HEK293 (cell line): ENCODE data around the gene BTBD6.
A peak's percentile ranks its signal among the peaks of the same experiment; 100 is the strongest.

Experiments
- CTCF ChIA-PET: fragments of 350-600 bp; formaldehyde crosslinking; extraction: SDS; loops from one replicate; lab custom pipeline; 2021; ENCODE audit warnings: antibody characterized with exemption; lab: Yijun Ruan, JAX
- POLR2A ChIA-PET: fragments of 300-600 bp; formaldehyde crosslinking; extraction: SDS; loops from one replicate; lab custom pipeline; 2020; ENCODE audit warnings: antibody characterized with exemption, inconsistent platforms; lab: Yijun Ruan, JAX
- H3K27ac ChIP-seq: fragments of 200-500 bp; sonication (Bioruptor generic); 2 replicates; pipeline ENCODE4 v1.5.1; 2014; ENCODE audit warnings: low read depth, low read length, control low read depth, inconsistent platforms; ENCODE audit errors: extremely low read depth
- H3K36me3 ChIP-seq, 2 experiments: fragments of 200-500 bp in 1 of 2; sonication (Bioruptor generic) in 1 of 2; 1 replicate in 1 of 2; 2 replicates in 1 of 2; pipeline ENCODE4 v1.5.1; 2014 to 2017; ENCODE audit warnings: inconsistent platforms in 2 of 2, low read length in 2 of 2; ENCODE audit not compliant: control insufficient read depth in 2 of 2, insufficient read depth in 1 of 2
- H3K4me1 ChIP-seq: fragments of 200-500 bp; sonication (Bioruptor generic); 2 replicates; pipeline ENCODE4 v1.5.1; 2014; ENCODE audit warnings: mild to moderate bottlenecking, low read length, inconsistent platforms; ENCODE audit not compliant: control insufficient read depth, insufficient read depth
- H3K4me3 ChIP-seq: 2 replicates; pipeline ENCODE4 v1.5.1; 2011; ENCODE audit warnings: low read depth, mild to moderate bottlenecking, control low read depth, low read length, moderate library complexity
- H3K9me3 ChIP-seq: fragments of 200-500 bp; sonication (Bioruptor generic); 2 replicates; pipeline ENCODE4 v1.5.1; 2014; ENCODE audit warnings: low read depth, low read length, inconsistent platforms; ENCODE audit not compliant: control insufficient read depth, insufficient read depth
- AEBP2 ChIP-seq: fragments of 450-650 bp; formaldehyde crosslinking; IDR thresholded peaks from 2 replicates; pipeline ENCODE4 v1.5.1; 2016; ENCODE audit warnings: missing biosample characterization, missing genetic modification characterization, borderline replicate concordance
- GLIS1 ChIP-seq: fragments of 450-650 bp; formaldehyde crosslinking; IDR thresholded peaks from 2 replicates; pipeline ENCODE4 v1.5.1; 2016; ENCODE audit warnings: missing biosample characterization, missing genetic modification characterization
- GLIS2 ChIP-seq: fragments of 450-650 bp; formaldehyde crosslinking; IDR thresholded peaks from 2 replicates; pipeline ENCODE4 v1.5.1; 2016; ENCODE audit warnings: missing biosample characterization, missing genetic modification characterization
- HOXA7 ChIP-seq: sonication (generic); formaldehyde crosslinking; IDR thresholded peaks from 2 replicates; pipeline ENCODE4 v1.8.1; 2022; ENCODE audit warnings: missing genetic modification reagents, borderline replicate concordance
- PATZ1 ChIP-seq: fragments of 450-650 bp; formaldehyde crosslinking; IDR thresholded peaks from 2 replicates; pipeline ENCODE4 v1.5.1; 2016; ENCODE audit warnings: missing biosample characterization, missing genetic modification characterization
- YY2 ChIP-seq: fragments of 450-650 bp; formaldehyde crosslinking; IDR thresholded peaks from 2 replicates; pipeline ENCODE4 v1.5.1; 2016; ENCODE audit warnings: missing biosample characterization, missing genetic modification characterization
- ZBTB48 ChIP-seq: fragments of 450-650 bp; formaldehyde crosslinking; IDR thresholded peaks from 2 replicates; pipeline ENCODE4 v1.5.1; 2016; ENCODE audit warnings: missing biosample characterization, missing genetic modification characterization
- ZIC2 ChIP-seq: fragments of 450-650 bp; formaldehyde crosslinking; IDR thresholded peaks from 2 replicates; pipeline ENCODE4 v1.5.1; 2016; ENCODE audit warnings: missing biosample characterization, missing genetic modification characterization
- ZNF10 ChIP-seq: fragments of 450-650 bp; formaldehyde crosslinking; IDR thresholded peaks from 2 replicates; pipeline ENCODE4 v1.5.1; 2017; ENCODE audit warnings: missing biosample characterization, missing genetic modification characterization
- ZNF140 ChIP-seq: fragments of 450-650 bp; formaldehyde crosslinking; IDR thresholded peaks from 2 replicates; pipeline ENCODE4 v1.5.1; 2016; ENCODE audit warnings: missing biosample characterization, missing genetic modification characterization
- ZNF174 ChIP-seq: fragments of 450-650 bp; formaldehyde crosslinking; IDR thresholded peaks from 2 replicates; pipeline ENCODE4 v1.5.0; 2017; ENCODE audit warnings: missing biosample characterization, mild to moderate bottlenecking, missing genetic modification characterization
- ZNF2 ChIP-seq: fragments of 450-650 bp; formaldehyde crosslinking; IDR thresholded peaks from 2 replicates; pipeline ENCODE4 v1.5.1; 2016; ENCODE audit warnings: missing biosample characterization, missing genetic modification characterization
- ZNF214 ChIP-seq: fragments of 450-650 bp; formaldehyde crosslinking; IDR thresholded peaks from 2 replicates; pipeline ENCODE4 v1.5.1; 2017; ENCODE audit warnings: missing biosample characterization, mild to moderate bottlenecking, missing genetic modification characterization, borderline replicate concordance
- ZNF239 ChIP-seq: fragments of 450-650 bp; formaldehyde crosslinking; IDR thresholded peaks from 2 replicates; pipeline ENCODE4 v1.5.1; 2016; ENCODE audit warnings: missing biosample characterization, missing genetic modification characterization
- ZNF24 ChIP-seq: fragments of 450-650 bp; formaldehyde crosslinking; IDR thresholded peaks from 2 replicates; pipeline ENCODE4 v1.5.1; 2016; ENCODE audit warnings: missing biosample characterization, missing genetic modification characterization
- ZNF280D ChIP-seq: fragments of 450-650 bp; formaldehyde crosslinking; IDR thresholded peaks from 2 replicates; pipeline ENCODE4 v1.5.1; 2016; ENCODE audit warnings: missing biosample characterization, missing genetic modification characterization
- ZNF366 ChIP-seq: fragments of 450-650 bp; formaldehyde crosslinking; conservative IDR thresholded peaks from 2 replicates; pipeline ENCODE4 v1.5.1; 2016; ENCODE audit warnings: missing biosample characterization, missing genetic modification characterization
- ZNF626 ChIP-seq: fragments of 450-650 bp; sonication (Bioruptor Pico); formaldehyde crosslinking; IDR thresholded peaks from 2 replicates; pipeline ENCODE4 v1.5.1; 2018; ENCODE audit warnings: missing biosample characterization, missing genetic modification characterization, inconsistent platforms
- ZNF639 ChIP-seq: fragments of 450-650 bp; formaldehyde crosslinking; IDR thresholded peaks from 2 replicates; pipeline ENCODE4 v1.5.1; 2016; ENCODE audit warnings: missing biosample characterization, missing genetic modification characterization
- ZNF677 ChIP-seq: fragments of 450-650 bp; IDR thresholded peaks from 2 replicates; pipeline ENCODE4 v1.5.0; 2018; ENCODE audit warnings: missing biosample characterization, mild to moderate bottlenecking, missing genetic modification characterization, moderate library complexity
- ZSCAN18 ChIP-seq: fragments of 450-650 bp; formaldehyde crosslinking; IDR thresholded peaks from 2 replicates; pipeline ENCODE4 v1.5.1; 2016; ENCODE audit warnings: missing biosample characterization, missing genetic modification characterization
- ZSCAN30 ChIP-seq: fragments of 450-650 bp; IDR thresholded peaks from 2 replicates; pipeline ENCODE4 v1.5.1; 2018; ENCODE audit warnings: missing biosample characterization, mild to moderate bottlenecking, missing genetic modification characterization, moderate library complexity

Gene BTBD6

GRCh38 chr14:105211758-105212089, 36.6 kb upstream of the BTBD6 start:
- H3K27ac ChIP-seq: no peak overlapping the region
- ChIA-PET CTCF (interaction anchor here (0.7 to 1.4 kb wide), 2 partner anchors 11 to 17 kb away, joined by 3 read pairs; no protein-coding TSS in a partner anchor), POLR2A (no interaction called here)
- TF ChIP-seq ZNF214: no peak
- no peak for TF ChIP-seq ZNF10
- TF ChIP-seq HOXA7 (CRISPR knock-in tag): no peak
- TF ChIP-seq ZNF626 (tag by site-specific recombination): no peak
- TF ChIP-seq ZNF2 (tag by site-specific recombination): no peak
- no peak for TF ChIP-seq ZNF639 (tag by site-specific recombination)
- TF ChIP-seq ZNF366: no peak
- TF ChIP-seq ZNF174: no peak
- TF ChIP-seq PATZ1 (tag by site-specific recombination): no peak
- H3K36me3 ChIP-seq: peaks cover 0 to 47% of the 10 kb centered on the region in 2 experiments; a peak in 1 of 3 replicates
- H3K4me1 ChIP-seq: no peaks in the 10 kb centered on the region
- no peaks in the 10 kb centered on the region for H3K9me3 ChIP-seq
- no peak overlapping the region for H3K4me3 ChIP-seq

- Histone ChIP-seq H3K36me3 (peaks cover 0 to 57% of the 10 kb centered on the region in 2 experiments; a peak in 1 of 3 replicates), H3K4me1 (no peaks in the 10 kb centered on the region), H3K4me3 (no peak overlapping the region)
- peak; percentile 77 for TF ChIP-seq GLIS1 (tag by site-specific recombination)
- TF ChIP-seq GLIS2 (tag by site-specific recombination): peak; percentile 19
- peak; percentile 100 for TF ChIP-seq ZIC2 (tag by site-specific recombination)
- no peak for TF ChIP-seq ZNF280D (tag by site-specific recombination)
- TF ChIP-seq, all 188 proteins: peak for 3
- H3K9me3 ChIP-seq: no peaks in the 10 kb centered on the region
- ChIA-PET CTCF (interaction anchor here (1.4 to 2.1 kb wide), 2 partner anchors 12 to 139 kb away, joined by 3 to 5 read pairs; no protein-coding TSS in a partner anchor), POLR2A (no interaction called here)
- H3K27ac ChIP-seq: no peak overlapping the region
Observed at GRCh38 chr14:105212541-105213300, 35.6 kb upstream of the BTBD6 start.

GRCh38 chr14:105213361-105213760, 35.0 kb upstream of the BTBD6 start:
- Histone ChIP-seq H3K36me3 (peaks cover 0 to 63% of the 10 kb centered on the region in 2 experiments; a peak in 1 of 3 replicates), H3K4me1 (no peaks in the 10 kb centered on the region), H3K4me3 (no peak overlapping the region), H3K27ac (no peak overlapping the region), H3K9me3 (no peaks in the 10 kb centered on the region)
- ChIA-PET POLR2A (interaction anchor here (1.2 kb wide), 1 partner anchor 12 kb away, joined by 3 read pairs; no protein-coding TSS in a partner anchor), CTCF (interaction anchor here (1.2 to 2.1 kb wide), 2 partner anchors 9 to 138 kb away, joined by 3 to 5 read pairs; no protein-coding TSS in a partner anchor)
- TF ChIP-seq ZNF140 (tag by site-specific recombination): no peak
- TF ChIP-seq ZNF24 (tag by site-specific recombination): no peak
- no peak for TF ChIP-seq ZNF677 (tag by site-specific recombination)
- TF ChIP-seq ZSCAN18 (tag by site-specific recombination): no peak
- TF ChIP-seq ZBTB48 (tag by site-specific recombination): no peak
- no peak for TF ChIP-seq ZNF239 (tag by site-specific recombination)
- TF ChIP-seq AEBP2: no peak
- 0 out of 2 replicates have a peak, but pooled peaks have one; percentile 45 for TF ChIP-seq GLIS1 (tag by site-specific recombination)
- no peak for TF ChIP-seq ZSCAN30
- TF ChIP-seq YY2 (tag by site-specific recombination): no peak
